IPS-NIHi7 (cell line): ENCODE results near the gene TNNI2.
"Not testable (repeated sequence)": the region's sequence is repeated elsewhere in the genome, so short reads cannot be mapped to it uniquely, and the experiment has no call there.

Source experiments
- DNase-seq: peaks from one replicate; pipeline ENCODE4 v3.0.0; 2012; ENCODE audit warnings: mixed read lengths; ENCODE audit errors: extremely low spot score

The TNNI2 gene

GRCh38 chr11:1862588-1863351, 24.0 kb downstream of the TNNI2 start:
- no peak for DNase-seq

GRCh38 chr11:1863352-1864216, 24.8 kb downstream of the TNNI2 start:
- DNase-seq = peak; percentile 92

DNA sequence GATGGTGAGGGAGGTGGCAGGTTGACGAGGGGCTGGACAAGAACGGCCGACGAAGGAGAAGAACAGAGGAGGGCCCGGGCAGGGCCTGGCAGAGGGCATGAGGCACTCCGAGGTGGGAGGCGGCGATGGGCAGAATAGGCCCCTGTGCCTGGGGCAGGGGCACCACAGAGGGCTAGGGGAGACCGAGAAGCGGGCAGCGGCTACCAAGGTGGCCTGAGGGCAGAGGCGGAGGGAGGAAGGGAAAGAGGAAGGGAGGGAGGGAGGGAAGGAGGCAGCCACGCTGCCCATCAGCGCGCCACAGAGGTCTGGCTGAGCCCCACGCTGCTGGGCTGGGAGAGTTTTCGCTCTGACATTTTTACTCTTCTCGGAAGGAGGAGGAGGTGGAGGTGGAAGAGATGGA, 25.4 kb downstream of the TNNI2 start:
- no peak for DNase-seq

GRCh38 chr11:1864831-1865665, 26.3 kb downstream of the TNNI2 start:
- DNase-seq = no peak

GRCh38 chr11:1866226-1866625, 27.4 kb downstream of the TNNI2 start:
- DNase-seq = no peak

GRCh38 chr11:1866776-1867175, 28.0 kb downstream of the TNNI2 start:
- no peak for DNase-seq

DNA sequence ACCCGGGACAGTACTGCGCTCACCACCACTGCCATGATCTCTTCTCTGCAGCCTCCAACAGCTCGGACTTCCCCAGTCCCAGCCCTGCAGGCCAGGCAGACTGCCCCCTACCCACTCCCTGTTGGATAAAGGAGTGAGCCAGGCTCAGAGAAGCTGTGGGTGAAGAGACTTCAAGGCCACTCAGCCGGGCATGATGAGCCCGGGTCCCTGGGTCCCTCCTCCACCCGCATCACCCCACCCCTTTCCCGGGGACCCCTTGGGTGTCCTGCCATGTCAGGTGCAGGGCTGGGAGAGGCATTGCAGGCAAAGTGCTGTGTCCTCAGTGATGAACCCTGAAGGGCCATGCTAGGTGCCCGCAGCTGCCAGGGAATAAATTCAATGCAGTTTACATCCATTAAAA, 28.6 kb downstream of the TNNI2 start:
- no peak for DNase-seq

DNA sequence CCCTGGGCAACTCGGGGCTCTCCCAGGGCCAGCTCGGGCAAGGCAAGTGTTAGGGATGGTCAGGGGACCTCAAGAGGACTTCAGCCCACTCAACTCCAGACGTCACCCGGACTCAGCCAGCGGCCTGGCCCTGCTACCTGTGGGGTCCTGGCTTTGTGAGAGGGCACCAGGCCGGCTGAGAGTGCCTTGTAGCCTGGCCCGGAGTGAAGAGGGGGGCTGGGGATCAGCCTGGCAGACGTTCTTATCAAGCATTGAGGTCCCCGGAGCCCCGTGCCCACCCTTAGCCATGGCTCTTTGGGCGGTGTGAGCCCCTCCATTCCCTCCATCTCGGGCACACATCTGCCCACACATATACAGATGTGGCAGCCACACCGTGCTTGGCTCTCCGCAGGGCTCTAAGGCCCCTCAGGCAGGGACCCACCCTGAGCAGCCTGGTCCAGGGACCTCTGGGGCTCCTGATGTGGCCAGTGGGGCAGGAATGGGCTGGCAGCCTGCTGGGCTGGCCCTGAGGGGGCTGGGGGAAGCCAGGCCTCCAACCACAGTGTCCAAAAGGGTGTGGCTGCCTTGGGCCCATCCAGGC, 29.4 kb downstream of the TNNI2 start:
- no peak for DNase-seq

DNA sequence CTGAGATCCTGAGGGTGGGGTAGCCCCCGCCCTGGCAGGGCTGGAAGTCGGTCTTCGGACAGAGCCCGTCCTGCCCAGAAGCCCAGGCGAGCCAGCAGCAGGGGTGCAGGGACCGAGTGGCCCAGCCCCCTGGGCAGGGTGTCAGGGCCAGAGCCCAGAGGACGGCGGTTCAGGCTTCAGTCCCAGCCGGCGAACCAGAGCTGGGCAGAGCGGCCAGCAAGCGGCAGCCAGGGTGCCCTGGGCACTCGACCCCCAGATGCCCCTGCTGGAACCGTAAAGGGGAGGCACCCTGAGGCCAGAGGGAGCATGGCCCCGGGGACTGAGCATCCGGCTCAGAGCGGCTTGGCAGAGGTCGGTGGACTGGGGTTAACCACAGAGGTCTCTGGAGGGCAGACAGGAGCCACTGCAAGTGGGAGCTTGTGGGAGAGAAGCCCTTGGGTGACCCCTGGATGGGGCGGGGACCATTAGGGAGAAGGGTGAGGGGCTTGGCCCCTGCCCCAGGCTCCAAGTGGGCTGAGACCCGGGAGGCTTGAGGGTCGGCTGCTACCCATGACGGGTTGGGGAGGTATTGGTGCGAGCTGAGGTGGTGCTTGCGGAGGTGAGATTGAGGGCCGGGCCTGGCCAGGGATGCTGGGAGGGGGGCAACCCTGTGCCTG, 30.0 kb downstream of the TNNI2 start:
- DNase-seq = no peak

DNA sequence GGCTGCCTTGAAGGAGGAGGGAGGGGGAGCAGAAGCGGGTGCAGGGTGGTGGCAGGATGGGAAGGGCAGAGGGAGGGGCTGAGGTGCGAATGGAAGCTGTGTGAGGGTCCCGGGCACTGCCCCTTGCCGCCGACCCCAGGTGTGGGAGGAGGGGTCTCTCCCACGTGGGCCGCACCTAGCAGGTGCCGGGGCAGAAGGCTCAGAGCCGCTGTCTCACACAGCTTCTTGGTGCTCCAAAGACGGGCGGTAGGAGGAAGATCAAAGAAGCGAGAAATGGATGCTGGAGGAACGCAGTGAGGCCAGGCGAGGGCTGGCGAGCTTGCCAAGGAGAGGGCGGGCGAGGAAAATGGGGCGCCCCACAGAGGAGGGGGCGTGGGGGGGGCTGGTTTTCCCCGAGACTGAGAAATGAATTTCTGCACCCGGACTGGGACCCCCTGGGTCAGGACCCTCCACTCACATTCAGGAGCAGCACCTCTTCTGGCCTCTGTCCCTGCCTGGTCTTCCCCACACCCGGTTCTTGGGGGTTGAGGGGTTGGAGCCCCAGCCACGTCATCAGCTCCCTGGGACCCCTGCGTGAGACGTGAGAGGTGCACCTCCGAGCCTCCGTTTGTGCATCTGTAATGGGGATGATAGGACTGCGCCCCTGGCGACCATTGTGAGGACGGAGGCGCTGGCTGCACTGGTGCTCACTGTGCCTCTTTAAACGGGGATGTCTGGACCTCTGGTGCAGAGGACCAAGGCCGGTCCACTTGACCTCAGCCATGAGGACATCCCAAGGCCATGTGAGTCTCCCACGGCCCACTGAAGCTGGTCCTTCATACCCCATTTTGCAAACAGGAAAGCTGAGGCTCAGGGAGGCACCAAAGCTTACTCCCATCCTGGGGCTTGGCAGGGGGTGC, 30.9 kb downstream of the TNNI2 start:
- DNase-seq = no peak

DNA sequence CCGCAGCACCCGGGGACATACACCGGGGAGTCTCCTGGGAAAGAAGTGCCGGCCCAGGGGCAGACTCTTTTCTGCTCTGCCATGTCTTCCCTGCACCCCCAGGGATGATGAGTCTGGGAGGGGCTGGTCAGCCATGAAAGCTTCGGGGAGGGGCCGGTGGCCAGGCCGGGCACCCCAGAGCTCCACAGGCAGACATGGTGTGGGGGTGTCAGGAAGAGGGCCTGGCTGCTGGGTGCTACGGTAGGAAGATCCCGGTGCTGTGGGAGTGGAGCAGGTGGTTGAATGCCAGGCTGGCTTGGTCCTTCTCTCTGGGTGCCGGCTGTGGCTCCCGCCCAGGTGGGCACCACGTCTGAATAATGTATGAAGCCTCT, 31.5 kb downstream of the TNNI2 start:
- no peak for DNase-seq

DNA sequence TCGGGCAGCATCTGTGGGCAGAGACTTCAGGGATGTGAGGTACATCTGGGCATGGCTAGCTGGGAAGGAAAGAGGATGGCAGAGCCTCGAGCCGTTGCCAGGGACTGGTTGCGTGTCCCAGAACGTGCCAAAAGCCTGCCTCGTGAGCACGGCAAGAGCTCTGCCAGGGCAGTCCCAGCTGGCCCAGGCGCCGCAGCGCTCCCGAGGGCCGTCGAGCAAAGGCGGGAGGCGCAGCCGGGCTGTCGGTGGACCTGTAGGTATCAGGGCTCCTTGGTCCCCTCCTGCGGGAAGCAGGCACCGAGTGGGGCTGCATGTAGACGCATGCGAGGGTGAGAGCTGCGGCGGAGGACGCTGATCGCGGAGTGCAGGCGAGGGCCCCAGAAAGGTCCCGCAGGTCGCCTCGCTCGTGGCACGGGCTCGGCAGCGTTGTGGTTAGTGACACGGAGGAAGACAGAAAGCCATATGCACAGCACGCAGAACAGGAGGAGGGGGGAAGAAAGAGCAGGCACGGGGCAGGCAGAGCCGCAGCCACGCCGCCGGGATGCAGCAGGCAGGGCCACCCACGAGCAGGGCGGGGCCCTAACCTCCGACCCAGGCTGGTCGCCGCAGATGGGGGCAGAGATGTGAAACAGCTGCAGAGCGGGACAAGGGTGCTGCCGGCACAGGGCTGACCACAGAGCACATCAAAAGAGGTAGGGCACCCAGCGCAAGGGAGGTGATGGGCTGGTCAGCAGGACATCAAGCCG, 32.1 kb downstream of the TNNI2 start:
- DNase-seq = no peak

DNA sequence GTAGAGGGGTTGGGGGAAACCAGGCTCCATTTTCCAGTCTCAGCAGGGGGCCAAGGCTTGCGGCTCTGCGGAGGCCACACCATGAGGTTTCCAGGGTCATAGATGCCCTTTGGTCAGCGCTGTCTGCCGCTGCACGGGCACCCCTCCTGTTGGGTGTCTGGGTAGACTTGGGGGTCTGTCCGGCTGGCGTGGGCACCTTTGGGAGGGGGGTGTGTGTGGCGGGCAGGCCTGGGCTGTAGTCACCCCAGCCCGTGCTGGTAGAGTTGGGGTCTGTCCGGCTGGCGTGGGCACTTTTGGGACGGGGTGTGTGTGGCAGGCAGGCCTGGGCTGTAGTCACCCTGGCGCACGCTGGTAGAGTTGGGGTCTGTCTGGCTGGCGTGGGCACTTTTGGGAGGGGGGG, 32.8 kb downstream of the TNNI2 start:
- DNase-seq = no peak

GRCh38 chr11:1872267-1872985, 33.6 kb downstream of the TNNI2 start:
- DNase-seq = no peak

- DNase-seq = no peak
Observed at GRCh38 chr11:1873048-1873812, 34.4 kb downstream of the TNNI2 start.

GRCh38 chr11:1873813-1874150, 35.0 kb downstream of the TNNI2 start:
- DNase-seq = not testable (repeated sequence)

GRCh38 chr11:1874441-1875092, 35.8 kb downstream of the TNNI2 start:
- DNase-seq = not testable (repeated sequence)
